GM19455 (cell line): Measurements from ENCODE around the gene KLK13.

Experiments
- ATAC-seq: cut with Tn5 transposase; IDR thresholded peaks from one replicate; pipeline ENCODE4 v1.9.1; 2021; ENCODE audit not compliant: unreplicated experiment

The KLK13 gene

DNA sequence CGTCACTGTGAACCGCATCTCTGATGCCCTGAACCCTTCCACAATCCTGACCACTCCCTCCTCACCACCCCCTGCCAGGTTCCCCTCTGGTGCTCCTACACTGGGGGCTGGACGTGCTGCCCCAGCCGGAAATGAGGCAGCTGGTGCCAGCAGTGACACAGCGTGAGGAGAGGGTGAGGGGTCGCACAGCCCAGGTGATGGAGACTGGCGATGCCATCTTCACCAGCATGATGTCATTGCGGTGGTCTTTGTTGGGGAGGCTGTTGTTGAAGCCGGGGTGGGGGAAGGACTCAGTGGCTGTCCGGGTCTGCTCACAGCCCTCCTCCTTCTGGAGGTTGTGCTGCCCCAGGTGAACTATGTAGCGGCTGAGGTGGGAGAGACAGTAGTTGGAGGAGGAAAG is 40.9 kb downstream of the KLK13 start:
- no peak for ATAC-seq

DNA sequence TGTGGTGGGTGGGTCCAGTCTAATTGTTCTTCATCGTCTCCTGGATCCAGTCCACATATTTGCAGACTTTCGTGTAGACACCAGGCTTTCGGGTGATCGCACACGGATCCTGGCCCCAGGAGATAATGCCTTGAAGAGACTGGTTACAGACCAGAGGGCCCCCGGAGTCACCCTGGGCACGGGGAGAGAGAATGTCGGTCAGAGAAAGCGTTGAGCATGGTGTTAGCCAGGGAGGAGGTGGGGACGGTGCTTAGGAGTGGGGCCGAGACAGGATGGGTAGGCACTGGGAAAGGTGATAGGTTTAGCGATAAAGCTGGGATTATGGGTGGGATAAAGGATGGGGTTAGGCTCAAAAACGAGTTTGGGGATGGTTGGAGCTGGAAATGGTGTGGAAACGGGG is 42.4 kb downstream of the KLK13 start:
- no peak for ATAC-seq

DNA sequence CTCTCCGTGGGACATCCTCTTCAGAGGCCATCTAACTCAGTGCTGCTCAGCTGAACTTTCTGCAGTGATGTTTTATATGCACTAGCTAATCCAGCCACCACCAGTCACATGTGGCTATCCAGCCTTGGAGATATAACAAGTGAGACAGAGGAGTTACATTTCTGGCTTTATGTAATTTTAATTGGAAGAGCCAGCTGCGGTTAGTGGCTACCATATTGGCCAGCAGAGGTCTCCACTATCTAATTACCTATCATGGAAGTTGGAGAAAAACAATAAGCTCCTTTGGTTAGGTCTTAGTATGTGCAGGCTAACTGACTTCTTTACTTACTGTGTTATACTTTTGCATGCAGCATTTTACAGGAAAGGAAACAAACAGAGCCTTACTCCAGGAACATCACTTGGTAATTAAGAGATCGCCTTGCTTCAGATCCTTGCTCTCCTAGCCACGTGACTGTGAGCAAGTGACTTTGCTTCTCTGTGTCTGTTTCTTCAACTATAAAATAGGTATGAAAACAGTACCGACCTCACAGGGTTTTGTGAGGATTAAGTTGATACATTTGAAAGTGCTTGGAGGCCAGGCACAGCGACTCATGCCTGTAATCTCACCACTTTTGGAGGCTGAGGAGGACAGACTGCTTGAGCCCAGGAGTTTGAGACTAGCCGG is 43.8 kb downstream of the KLK13 start:
- ATAC-seq = no peak

DNA sequence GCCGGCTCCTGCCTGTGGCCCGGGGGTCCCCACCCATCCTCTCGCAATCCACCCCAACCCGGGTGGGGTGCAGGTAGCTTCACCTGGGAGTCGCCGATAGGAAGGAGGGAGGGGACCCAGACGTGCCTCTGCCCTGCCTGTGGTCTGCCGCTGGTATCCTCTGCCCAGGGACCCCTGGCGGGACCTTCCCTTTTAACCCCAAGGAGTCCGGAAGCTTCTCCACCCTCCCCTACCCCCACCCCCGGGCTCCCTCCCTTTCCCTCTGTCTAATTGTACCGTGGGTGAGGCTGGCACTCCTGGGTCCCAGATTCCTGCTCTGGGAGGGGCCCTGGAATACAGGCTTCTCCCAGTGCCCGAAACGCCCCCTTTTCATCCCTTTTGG is 45.4 kb downstream of the KLK13 start, which contains the start of gene KLK10:
TSS of gene KLK10 (minus strand) at position 166 of the 382 bp plus-strand sequence. CDS start 579 bp downstream, outside the sequence.
- no peak for ATAC-seq

DNA sequence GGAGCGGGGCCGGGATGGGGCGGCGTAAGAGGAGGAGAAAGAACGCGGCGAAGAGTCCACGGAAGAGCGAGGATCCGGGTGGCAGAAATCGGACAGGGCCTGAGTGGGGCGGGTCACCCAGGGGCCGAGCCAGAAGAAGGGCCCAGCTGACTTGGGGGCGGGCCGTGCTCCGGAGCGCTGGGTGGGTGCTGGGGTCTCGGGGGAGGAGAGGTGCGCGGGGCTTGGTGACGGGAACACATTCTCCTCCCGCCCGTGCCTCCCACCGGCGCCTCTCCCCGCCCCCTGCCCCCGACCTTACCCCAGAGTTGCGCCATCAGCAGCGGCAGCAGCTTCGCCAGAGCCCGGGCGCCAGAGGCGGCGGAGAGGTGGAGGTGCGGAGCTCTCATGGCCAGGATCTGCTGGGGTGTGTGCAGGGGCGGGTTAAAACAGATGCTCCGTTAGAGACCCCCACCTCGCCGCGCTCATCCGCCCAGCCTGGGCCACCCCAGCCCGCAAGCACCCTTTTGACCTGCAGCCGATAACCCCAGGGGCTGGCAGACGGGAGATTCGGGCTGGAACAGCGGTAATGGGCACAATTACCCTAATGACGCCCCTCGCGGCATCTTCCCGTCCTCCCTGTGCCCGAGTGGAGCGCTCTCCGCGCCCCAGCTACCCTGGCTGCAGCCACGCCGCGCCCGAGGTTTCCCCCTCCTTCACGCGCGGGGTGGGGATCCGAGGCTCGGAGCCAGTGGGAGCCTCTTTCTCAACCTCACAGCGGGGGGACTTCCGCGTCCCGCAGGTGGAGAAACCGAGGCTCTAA is 45.9 kb downstream of the KLK13 start:
- ATAC-seq = no peak

DNA sequence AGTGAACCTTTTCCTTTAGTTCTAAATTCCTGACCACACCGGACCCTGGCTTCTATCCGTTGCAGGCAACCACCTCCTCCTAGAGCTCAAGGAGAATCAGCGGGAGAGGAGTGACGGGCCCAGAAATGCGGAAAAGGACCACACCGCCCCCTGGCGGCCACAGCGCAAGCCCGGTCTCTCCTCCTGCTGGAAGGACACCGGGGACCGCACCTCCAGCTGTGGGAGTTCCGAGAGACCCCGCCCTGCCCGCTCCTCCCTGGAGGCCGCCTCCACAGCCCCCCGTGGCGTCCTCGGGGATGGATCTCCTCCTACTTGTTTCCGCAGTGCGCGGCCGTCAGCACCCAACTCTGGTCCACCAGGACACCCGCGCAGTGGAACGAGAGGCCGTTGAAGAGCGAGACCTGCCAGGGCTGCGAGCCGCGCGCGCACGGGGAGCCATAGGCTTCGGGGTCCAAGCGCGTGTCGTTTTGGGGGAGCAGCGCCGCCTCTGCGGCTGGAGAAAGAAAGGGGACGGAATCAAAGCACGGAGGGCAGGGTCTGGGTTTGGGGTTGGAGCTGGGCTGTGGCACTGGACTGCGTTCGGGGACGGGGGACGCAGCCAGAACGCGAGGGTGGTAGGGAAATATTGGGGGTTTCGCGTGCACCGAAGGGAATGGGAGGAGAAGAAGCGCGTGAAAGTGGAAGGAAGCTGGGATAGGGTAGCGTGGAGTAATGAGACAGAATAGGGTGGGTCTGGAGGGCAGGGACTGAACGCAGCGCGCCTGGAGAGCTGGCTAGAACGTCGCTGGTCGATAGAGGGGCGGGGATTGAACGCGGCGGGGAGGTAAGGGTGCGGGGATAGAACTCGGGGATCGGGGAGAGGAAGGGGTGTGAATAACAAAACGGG is 47.9 kb downstream of the KLK13 start:
- no peak for ATAC-seq

DNA sequence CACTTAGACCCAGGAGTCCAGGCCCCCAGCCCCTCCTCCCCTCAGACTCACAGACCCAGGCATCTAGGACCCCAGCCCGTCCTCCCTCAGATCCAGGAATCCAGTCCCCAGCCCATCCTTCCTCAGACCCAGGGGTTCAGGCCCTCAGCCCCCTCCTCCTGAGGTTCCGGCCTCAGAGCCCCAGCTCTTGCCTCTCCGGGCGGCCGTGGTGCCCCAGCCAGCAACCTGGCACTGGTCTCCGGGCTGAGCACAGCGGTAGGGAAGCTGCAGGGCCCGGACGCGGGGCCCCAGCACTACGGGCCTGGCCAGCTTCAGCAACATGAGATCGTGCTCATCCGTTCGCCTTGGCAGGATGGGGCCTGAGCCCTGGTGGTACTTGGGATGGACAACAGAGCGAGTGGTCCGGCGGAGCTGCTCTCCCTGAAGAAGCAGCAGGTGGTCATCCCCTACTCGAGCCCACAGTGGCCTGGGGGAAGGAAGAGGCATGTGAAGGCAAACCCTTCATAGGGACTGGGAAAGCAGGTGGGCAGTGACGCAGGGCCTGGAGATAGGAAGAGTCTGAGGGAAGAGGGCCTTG is 49.1 kb downstream of the KLK13 start:
- no peak for ATAC-seq

DNA sequence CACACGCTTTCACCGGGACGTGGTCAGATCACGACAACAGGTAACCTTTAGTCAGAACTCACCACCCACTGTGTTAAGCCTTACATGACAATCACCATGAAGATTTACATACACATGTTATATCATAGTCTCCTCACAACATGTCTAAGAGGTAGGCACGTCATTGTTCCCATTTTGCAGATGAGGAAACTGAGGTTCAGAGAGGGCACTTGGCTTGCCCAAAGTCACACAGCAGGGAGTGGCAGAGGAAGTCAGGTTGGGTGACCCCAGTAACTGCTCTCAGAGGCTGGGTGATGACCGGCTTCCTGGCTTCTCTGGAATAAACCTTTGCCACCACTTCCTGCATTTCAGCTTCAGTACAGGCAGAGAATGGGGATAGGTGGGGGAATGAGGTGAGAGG is 50.6 kb downstream of the KLK13 start:
- ATAC-seq = no peak

DNA sequence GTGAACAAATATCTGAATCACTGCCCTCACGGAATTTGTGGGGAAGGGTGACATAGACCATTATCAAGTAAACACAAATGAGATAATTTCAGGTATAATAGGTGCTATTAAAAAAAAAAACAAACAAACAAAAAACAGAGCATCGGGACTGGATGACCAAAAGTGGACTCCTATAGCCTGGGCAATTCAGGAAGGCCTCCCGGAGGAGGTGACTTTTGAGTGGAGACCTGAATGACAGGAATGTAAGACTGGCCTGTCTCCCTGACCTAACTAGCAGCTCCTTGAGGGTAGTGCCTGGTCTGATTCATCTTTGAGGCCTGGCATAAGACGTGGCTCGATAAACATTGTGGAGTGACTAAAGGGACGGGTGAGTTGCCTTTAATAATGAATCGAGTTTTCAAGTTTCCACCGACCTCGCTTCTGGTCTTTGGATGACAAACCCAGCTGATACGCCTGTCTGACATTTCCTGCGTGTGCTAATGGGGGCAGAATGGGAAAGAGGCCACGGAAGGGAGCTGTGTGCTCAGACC is 52.2 kb downstream of the KLK13 start:
- no peak for ATAC-seq

DNA sequence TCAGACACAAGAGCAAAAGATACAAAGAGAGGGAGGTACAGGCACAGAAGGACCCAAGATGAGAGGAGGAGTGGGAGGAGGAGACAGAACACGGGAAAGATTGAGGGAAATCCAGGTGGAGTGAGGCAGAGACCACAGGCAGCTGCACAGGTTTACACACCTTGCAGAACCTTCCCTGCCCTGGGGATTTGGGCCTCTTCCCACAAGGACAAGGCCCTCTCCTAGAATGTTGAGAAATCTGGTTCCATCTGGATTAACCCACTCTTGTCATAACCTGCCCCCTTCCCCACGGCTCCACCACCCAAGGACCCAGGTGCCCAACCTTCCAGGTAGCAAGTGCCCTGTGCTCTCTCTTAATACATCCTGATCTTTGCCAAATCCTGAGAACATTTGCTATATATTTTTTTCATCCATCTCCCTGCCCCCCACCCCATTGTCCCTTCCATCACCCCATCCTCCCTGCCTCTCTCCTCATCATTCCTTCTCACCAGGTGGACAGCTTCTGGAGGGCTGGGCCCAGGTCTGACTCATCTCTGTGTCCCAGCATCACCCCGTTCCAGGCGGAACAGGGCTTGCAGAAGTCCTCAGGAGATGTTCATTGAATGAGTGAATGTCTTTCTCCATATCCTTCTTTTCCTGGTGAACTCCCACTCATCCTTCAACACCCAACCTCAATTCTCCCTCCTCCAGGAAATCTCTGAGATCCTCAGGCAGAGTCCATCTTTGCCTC is 54.7 kb downstream of the KLK13 start:
- no peak for ATAC-seq

DNA sequence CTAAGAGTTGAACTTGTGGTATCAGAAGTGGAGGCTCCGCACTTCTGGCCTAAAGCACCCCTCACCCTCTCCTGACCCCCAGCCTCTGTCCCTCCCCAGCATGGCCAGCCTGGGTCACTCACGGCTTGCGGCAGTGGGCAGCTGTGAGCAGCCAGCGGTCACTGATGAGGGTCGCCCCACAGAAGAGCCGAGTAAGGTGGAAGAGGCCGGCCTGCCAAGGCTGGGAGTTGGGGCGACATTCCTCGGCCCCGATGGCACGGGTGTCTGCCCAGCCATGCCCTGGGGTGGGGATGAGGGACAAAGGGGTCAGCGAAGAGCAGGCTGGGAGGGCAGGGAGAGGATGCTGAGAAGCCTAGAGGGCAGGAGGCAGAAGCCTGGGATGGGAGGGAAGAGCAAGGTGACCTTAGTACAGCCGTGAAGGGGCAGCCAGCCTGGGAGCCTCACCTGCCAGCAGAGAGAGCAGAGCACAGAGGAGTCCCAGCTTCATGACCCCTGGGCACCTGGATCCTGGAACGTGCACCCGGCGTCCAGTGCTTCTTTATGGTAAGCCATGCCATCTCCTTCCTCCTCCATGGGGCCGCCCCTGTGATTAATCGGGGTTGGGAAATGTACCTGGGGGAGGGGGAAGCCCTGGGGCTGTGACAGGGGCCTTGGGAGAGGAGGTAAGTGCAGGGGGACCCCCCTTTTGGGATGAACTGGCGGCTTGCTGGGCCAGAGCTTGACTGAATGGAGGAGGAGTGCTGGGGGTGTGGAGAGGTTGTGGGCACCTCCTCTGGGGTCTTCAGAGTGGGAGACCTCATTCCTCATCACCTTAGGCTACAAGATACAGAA is 55.6 kb downstream of the KLK13 start:
- no peak for ATAC-seq

DNA sequence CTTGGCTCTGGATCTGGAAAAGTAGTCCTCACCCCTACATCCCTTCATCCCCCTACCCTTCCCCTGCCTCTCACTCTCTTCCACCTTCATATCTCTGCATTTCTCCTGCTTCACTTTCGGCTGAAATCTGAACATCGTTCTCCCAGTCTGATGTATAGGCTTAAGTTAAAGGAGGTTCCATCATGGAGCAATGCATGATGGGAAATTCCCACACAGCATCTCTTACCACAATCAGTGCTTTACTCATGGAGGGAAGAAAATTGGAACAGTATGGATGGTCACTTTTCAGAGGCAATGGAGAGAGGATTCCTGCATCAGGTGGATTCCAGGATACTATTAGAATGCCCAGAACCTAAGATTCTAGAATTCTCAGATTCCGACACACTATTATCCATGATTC is 57.4 kb downstream of the KLK13 start:
- ATAC-seq = no peak

DNA sequence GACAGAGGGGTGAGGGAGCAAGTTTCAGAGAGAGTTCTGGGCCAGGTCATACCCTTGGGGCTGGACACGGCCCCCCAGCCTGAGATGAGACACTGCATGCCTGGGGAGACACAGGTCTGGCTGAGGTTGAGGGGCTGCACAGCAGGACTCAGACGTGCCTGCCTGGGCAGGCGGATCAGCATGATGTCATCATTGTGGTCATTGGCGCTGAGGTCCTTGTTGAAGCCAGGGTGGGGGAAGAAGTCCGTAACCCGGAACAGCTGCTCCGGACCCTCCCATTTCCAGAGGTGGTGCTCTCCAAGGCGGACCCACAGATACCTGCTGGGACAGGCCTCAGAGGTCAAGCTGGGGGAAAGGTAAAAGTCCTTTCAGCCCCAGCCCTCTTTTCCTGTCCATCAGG is 58.5 kb downstream of the KLK13 start:
- ATAC-seq = no peak
